CD4-positive, alpha-beta T cell treated with Interleukin-17A for 1 hour (primary cell): ENCODE results near the gene CCSER1.

ENCODE experiments used
- DNase-seq: peaks from one replicate; pipeline ENCODE4 v3.0.0-alpha.2; 2020

The CCSER1 gene

DNA sequence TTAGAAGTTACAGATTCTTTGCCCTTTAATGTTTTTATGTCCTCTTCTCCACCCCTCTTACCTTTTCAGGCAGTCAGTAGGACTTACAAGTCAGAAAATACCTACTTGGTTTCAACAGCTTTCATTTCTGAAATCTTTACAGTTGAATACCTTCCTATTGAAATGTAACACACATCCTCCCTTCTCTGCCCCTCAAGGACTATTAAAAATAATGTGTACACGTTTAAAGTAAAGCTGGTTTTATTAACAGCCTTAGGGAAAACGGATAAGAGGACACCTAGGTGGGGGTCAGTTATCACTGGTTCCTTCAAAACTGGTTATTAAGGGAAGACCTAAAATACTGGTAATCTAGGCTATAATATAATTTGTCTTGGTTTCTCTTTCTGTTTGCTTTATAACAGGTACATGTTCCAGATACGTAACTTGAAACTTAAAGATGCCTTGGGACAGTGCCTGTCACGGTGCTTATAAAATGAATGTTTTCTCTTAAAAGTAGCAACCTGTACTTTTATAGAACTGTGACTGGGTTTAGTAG, 1.8 kb downstream of the CCSER1 start:
- DNase-seq, result no peak

DNA sequence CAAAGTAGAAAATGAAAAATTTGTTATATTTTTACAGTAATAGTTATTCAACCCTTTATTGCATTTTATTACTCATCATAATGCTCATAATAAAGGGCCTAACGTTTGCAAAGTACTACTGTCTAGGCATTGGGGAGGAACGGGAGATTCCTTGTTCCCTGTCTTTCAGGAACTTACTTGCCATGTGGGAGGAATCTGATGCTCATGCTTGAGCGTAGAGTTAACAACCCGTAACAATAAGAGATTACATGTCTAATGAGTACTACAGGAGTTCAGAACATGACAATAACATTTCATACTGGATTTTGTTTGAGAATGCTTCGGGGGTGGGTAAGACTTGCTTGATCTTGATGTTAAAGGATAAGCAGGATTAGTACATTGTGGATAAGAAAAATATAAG, 2.9 kb downstream of the CCSER1 start:
- DNase-seq, result no peak

DNA sequence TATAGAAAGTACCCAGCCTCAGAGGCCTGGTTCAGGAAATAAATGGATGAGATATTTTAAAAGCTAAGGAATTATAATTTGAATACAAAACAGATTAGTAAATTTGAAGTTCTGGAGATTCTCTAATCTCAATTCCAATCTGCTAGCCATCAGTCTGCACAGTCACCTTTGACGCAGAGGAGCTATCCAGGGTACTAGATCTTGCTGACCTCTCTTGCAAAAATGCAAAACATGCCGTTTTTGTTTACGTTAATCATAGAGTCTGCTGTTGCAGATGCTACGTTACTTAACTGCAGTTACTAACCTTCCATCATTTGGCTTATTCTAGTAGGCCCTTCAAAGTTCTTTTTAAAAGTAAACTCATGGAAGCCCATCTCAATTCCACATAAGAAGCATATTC, 10.4 kb downstream of the CCSER1 start:
- DNase-seq, result no peak

DNA sequence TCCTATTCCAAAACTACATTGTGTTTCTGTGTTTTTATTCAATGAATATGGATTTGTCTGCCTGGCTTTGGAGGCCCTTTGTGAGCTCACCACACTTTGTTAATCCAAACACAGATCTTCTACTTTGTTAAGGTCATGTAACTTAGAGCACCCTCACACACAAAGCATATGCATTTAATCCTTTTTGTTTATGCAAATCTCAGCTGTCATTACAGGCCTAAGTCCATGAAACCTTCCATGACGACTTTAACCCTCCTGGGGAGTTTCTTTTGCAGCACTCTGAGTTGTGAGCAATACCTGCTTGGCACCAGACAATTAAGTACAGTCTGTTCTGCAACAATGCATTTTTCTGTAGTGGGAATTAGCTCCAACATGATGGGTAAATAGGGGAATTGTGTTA, 14.9 kb downstream of the CCSER1 start:
- DNase-seq, result no peak

DNA sequence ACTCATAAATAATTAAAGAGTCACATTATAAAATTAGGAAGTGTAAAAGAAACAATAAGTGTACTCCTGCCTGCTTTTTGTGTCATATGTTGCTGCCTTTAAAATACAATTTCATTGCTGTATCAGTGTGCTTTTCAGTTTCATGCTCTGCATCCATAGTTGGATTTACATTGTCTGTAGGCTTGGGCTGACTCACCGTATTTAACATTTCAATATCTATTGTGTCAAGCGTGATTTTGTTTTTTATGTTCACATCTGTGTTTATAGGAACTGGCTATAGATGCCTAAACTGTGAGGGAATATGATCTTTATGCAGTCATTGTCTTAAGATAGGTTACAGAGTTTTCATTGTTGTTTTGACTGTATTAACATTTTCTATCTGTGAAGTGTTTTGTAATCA, 18.1 kb downstream of the CCSER1 start:
- no peak for DNase-seq

DNA sequence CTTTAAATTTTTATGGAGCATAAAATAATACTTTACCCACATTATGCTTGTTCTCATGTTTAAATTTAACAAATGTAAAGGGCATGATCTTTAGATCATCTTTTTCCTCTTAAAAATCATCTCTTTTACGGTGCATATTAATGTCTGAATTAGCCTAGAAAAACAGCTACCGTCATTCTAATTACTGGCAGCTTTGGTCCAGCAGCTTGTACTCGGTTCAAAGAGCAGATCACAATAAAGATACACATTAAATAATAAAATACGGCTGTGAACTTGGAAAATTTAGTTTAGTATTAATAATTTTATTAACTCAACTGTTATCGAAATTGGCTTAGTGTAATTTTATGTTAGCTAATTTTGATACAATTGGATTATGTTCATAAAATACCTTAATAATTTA, 19.1 kb downstream of the CCSER1 start:
- DNase-seq, result no peak

DNA sequence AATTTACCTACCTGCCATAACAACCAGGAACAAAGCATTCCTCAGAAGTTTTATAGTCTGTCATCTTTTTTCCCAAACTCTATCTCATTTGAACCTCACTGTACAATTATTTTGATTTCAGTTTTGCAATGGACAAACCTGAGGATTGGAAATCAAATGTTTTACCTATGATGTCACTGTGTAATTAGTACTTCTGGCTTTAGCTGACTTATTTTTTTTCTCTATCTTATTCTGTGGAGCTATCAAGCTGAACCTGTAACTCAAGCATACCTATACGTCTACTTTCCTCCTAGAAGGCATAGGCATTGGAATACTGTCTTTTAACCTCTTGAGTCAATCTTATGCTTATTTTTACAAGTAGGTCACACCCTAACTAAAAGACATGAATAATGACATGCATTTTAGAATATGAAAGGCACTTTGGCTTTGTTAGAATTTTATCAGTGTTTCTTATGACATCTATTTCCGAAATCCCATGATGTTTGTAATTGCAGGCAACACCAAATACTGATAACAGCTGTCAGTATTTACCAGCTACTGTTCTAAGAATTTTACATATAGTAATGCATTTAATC, 21.5 kb downstream of the CCSER1 start:
- no peak for DNase-seq

DNA sequence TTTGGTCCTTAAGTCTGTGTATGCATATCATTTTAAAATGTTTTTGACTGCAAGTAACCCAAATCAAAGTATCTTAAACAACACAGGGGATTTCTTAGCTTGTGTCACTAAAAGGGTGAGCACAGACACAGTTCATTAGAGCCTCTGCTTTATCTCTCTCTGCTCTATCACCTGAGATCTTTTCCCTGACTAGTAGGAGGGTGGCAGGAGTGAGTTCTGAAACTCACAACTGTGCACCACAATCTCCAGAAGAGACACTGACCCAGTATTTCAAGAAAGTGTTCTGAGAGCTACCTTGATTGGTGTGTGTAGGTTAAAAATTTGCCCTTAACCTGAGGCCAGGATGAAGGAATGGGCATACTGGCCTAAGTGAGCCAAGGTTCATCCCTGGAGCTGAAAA, 24.8 kb downstream of the CCSER1 start:
- DNase-seq, result no peak

DNA sequence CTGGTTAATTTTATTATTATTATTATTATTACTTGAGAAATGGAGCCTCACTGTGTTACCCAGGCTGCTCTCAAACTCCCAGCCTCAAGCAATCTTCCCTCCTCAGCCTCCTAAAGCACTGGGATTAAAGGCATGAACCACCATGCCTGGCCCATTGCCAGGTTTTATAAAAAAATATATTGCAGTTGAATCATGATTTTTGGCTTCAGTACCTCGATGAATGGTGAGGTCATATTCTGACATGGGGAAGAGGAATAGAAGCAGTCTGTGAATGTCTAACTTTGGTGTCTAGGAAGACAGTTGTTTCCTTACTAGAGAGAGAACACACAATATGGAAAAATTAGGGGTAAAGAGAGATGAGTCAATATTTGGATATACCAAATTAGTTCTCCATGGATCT, 32.0 kb downstream of the CCSER1 start:
- no peak for DNase-seq

DNA sequence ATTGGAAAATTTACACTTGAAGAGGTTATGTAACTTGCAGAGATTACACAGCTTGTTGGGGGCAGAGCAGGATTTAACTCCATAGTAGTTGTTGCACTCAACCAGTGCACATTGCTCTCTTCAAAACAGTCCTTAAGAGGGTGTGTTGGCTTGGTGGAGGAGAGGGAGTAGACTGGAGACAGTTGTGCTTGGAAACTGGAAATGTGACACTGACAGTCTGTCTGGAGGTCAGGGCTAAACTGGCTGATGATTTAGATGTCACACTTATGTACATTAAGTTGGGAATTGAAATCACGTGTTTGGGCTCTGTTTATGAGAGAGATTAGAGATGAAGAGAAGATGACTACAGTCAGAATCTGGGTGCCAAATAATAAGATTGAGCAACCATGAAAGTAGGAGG, 32.9 kb downstream of the CCSER1 start:
- no peak for DNase-seq

DNA sequence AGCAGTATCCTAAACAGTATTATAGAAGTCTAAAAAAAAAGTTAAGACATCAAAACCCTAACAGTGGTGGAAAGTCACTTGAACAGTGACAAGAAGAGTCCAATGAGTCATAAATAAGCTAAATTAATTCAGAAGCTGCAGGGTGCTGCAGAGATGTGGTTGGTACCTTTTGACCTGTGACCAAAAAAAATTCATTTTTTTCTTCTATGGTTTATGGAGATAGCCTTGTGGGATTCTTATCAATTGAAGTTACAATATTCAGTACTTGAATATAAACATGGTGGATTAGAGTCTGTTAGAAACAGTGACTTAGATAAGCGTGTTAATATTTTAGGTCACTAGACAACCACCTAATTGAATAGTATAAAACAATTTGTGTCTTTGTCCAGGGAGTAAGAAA, 35.4 kb downstream of the CCSER1 start:
- DNase-seq, result no peak

DNA sequence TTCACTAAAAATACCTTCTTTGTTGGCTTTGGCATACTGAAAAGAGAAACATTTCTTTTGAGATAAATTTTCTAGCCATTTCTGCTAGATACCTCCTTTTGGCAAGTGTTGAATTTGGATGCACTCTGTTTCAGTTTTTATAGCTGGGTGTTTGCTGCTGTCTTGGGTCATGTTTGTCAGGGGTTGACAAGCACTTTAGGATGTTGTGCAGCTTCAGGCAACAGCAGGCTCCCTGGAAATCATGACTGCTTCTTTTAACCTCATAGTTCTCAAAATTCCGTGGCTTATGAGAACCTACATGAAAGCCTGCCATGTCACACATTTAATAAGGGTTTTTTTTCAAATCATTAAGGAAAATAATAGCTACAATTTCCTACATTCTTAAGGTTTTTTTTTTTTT, 36.7 kb downstream of the CCSER1 start:
- no peak for DNase-seq

DNA sequence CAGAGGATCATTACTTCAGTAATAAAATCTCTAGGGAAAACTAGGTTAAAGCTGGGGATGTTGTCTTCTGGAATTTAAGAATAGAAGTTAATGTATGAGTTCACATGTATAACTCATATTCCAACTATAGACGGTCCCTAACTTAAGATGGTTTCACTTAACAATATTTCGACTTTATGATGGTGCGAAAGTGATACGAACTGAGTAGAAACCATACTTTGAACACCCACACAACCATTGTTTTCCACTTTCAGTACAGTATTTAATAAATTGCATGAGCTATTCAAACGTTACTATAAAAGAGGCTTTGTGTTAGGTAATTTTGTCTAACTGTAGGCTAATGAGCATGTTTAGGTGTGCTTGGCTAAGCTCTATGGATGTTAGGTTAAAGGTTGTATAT, 38.7 kb downstream of the CCSER1 start:
- no peak for DNase-seq

DNA sequence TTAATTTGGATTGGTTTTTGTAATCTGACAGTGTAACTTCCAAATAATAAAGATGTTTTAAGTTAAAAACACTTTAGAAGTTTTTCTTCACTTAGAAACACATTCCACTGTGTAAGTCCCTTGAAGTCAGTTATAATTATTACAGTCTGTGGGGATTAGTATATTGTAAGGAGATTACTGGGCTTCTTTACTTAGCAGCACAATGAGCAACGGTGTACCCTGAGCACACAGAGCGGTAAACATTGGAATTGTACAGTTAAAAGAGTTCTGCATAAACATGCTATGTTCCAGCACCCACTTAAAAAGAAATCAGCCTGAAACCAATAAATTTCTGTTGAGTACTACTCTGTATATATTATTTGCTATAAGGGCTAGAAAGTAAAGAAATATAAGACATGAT, 44.3 kb downstream of the CCSER1 start:
- DNase-seq, result no peak

DNA sequence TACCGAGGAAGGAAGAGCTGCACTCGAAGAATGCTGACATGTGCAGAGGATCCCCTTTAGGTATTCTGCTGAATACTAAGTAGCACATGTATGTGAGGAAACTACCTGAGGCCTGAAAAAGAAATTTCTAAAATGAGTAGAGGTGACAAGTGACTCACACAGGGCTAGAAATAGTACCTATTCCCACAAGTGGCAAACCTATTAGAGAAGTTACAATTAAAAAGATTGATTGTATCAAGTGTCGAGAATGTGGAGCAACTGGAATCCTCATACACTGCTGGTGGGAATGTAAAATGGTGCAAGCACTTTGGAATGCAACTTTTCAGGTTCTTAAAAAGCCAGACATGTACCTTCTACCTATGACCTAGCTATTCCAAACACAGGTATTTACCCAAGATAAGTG, 47.4 kb downstream of the CCSER1 start:
- no peak for DNase-seq

DNA sequence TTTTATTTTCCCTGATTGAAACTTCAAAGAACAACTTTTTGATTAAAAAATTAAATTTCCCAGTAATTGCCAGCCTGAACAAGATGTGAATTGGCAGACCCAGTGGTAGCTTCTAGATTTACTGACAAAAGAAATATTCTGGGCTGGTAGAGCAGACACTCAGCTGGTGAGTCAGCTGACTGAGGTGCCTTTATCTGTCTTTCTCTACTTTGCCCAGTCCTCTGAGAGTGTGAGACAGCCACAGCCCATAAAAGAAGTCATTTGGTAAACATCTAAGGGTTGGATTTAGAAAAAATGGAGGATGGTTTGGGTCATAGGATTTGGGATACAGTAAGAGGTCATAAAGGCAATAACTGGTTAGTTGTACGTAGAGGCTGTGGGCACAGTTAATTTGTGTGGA, 54.5 kb downstream of the CCSER1 start:
- no peak for DNase-seq

DNA sequence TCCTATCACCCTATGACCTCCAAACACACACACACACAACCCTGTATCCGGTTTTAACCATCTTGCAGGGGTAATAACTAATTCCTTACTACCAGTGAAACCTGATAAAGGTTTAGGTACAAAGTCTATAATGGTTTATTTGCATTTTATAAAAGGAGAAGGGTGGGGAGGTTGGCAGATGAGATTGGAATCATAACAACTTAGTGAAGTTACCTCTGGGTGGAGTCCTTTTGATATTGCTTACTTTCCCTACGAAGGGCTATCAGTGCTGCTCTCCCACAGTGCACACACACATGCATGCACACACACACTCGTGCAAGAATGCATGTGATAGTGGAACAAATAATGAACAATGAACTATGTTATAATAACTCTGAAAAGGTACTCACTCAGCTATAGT, 56.1 kb downstream of the CCSER1 start:
- no peak for DNase-seq

DNA sequence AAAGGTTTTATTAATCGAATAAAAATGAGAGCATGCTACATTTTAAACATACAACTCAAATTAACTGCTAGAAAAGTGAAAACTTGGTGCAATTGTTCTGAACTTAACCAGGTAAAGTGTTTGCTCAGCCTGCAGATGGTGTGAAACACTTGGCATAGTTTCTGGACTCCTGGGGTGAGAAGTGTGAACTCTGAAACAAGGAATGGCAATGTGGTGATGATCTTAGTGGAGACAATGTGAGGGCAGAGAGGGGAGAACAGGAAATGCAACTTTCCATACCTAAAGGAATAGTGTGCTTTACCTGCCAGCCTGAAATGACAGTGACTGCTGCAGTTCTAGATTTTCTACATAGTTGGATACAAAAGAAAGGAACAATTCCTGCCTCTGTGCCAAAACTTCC, 57.4 kb downstream of the CCSER1 start:
- no peak for DNase-seq

DNA sequence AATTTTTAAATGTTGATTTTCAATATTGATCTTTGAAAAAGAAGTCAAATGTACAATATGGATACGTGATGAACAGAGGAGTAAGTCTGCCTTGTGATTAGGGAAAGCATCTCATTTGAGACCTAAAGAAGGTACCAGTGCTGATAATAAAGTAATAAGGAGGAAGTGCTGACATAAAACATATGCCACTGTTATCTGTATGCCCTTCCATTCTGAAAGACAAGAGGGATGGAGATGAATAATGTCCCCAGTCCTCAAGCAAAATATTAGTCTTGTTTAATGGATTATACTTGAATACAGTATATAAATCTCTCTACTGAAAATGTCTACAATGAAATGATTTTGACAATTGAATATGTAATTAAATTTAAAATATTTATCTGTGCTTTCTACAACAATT, 58.2 kb downstream of the CCSER1 start:
- DNase-seq, result no peak

DNA sequence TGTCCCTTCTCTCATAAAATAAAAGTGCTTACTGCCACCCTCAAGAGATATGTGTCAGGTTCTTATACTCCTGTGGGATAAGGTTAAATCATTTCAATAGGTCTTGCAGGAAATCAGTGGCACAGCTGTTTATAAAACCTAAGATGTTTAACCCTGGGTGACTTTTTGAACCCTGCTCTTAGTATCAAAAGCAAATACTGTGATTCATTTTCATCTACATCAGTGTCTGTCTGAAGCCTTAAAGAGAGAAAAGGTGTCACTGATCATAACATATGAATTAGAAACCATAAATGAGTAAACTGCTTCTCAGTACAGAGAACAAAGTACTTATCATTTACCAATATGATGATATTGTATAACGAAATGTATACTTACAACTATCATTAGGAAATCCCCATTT, 59.0 kb downstream of the CCSER1 start:
- DNase-seq, result no peak

DNA sequence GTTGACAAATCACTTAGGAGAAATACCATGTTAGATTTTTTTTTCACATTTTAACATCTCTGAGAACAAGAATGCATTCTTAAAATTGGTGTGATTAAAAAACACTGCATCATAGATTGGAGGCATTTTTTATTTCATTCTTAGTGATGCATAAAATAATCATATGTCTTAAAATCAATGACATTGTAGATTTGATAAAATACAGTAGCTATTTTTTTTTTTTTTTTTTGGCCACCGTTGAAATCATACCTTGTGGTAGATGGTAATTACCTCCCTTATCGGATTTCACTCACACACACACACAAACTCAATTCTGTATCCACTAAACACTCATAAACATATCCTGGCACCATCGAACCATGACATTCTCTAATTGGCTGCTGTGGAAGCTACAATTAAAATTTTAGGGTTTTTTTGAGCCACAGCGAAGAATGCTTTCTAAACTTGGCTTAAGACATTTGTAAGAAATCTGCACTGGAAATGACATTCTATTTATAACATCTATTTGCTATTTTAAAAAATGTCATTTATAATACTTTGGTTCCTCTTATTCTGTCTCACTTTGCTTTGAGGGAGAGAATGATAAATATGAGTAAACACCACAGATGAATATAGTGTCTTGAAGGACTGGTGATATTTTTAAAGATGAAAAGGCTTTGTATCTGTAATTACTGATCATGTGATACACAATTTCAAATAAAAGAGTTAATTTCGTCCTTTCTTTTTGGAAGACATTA, 60.1 kb downstream of the CCSER1 start:
- no peak for DNase-seq

DNA sequence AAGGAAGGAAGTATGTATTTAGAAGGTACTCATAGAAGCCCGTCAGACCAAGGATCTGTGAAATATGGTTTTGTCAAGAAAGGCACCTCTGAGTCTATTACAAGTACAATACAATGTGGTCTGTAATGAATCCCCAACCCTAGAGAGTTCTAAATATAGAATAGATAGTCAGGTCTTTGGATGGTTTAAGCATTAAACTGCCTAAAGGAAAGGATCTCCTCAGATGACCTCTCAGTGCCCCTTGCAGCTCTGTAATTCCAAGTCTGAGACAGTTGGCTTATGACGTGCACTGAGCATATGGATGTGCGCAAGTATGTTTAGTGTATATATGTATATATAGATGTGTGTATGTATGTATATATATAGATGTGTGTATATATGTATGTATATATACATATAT, 62.0 kb downstream of the CCSER1 start:
- no peak for DNase-seq

DNA sequence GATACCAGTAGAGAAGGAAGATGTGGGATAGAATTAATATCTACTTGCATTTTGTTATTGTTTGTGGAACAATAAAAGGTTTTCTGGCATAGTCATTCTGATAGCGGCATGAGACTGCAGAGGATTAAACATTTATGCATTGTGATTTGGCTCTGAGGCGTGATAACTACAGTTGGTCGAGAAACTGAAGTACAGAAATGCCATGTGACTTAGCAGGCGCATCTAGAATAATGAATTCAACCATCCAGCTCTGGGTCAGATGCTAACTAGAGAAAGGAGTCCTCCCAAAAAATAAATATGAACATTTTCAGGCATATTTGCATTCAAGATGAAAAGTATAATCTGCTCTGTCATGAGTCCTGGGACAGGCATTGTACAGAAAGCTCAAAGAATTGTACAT, 62.8 kb downstream of the CCSER1 start:
- no peak for DNase-seq

DNA sequence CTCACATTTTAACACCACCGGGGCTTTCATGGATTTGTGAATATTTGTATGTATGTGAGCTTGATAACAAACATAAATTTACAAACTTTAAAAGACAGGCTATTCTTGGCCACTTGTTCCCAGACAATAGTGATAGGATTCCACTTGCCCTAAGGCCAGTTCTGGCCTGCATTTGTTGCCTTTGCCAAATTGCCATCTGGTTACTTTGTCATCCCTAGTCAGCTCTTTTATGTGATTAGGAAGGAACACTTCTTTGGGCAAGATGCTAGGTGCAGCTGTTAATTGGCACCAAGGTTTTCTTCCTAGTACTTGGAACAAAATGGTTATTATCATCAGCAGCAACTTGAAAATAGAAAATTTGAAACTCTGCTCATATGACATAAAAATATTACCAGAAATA, 63.3 kb downstream of the CCSER1 start:
- DNase-seq, result no peak
